ENCODE data around the gene ARMC9.

DNA sequence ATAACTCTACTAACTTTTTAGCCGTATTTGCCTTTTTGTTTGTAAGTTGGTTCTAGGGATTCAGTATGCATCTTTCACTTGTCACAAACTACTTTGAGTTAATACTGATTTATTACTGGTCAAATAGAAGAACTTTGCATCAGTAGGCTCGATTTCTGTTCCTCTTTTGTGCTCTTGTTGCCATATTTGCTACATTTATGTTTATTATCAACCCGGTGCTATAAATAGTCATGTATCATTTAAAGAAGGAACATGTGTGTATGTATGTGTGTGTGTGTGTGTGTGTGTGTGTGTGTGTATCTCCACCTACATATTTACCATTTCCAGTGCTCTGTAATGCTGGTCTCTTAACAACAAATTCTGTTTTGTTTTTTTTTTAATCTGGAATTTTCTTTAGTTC, 117.5 kb downstream of the ARMC9 start:
- no peak for TF ChIP-seq POLR2A (IDR thresholded peaks at IDR 0.05)
- TF ChIP-seq, protein P1, sequence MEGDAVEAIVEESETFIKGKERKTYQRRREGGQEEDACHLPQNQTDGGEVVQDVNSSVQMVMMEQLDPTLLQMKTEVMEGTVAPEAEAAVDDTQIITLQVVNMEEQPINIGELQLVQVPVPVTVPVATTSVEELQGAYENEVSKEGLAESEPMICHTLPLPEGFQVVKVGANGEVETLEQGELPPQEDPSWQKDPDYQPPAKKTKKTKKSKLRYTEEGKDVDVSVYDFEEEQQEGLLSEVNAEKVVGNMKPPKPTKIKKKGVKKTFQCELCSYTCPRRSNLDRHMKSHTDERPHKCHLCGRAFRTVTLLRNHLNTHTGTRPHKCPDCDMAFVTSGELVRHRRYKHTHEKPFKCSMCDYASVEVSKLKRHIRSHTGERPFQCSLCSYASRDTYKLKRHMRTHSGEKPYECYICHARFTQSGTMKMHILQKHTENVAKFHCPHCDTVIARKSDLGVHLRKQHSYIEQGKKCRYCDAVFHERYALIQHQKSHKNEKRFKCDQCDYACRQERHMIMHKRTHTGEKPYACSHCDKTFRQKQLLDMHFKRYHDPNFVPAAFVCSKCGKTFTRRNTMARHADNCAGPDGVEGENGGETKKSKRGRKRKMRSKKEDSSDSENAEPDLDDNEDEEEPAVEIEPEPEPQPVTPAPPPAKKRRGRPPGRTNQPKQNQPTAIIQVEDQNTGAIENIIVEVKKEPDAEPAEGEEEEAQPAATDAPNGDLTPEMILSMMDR (IDR thresholded peaks at IDR 0.05) = no peak

Data from body of pancreas (tissue), 4 donors.